ENCODE results near the gene C17orf113. TPM values are rescaled to one million over a fixed set of nuclear protein-coding genes. Genes with fewer than 3 reads are reported as not detected.

C17orf113 gene
- total and polyA plus RNA-seq, 4 donors = 0.12 to 0.17 (median 0.14) TPM; not detected in 1

GRCh38 chr17:42001729-42002128, 48.7 kb downstream of the C17orf113 start (continued):
- no peak for TF ChIP-seq TAF1 (conservative IDR thresholded peaks at IDR 0.05)
- TF ChIP-seq SP1 (IDR thresholded peaks at IDR 0.05) = no peak
- TF ChIP-seq EGR1 (IDR thresholded peaks at IDR 0.05; ENCODE audit: low read depth in 2 of 2) = no peak

- H3K27ac ChIP-seq (ENCODE audit: low read depth in 1 of 2, low read length in 2 of 2) = no peak overlapping the region
- DNase-seq (ENCODE audit: low spot score) = no peak
- no peaks in the 10 kb centered on the region for H3K27me3 ChIP-seq (ENCODE audit: control insufficient read depth in 4 of 4, insufficient read depth in 4 of 4, low read length in 3 of 4)
- H3K9ac ChIP-seq (ENCODE audit: low read depth in 1 of 2, low read length in 2 of 2) = peak overlapping the region in 1 of 2 donors; percentile 8
- WGBS = 75% methylated on average over 3 of the region's 3 CpGs
- TF ChIP-seq GABPA (IDR thresholded peaks at IDR 0.05 in 1 of 2, conservative IDR thresholded peaks at IDR 0.05 in 1 of 2) = no peak
- TF ChIP-seq FOXA2 (IDR thresholded peaks at IDR 0.05) = no peak
- no peak for TF ChIP-seq ZBTB33 (IDR thresholded peaks at IDR 0.05)
- no peak for TF ChIP-seq HNF4G (IDR thresholded peaks at IDR 0.05)
- TF ChIP-seq EGR1 (IDR thresholded peaks at IDR 0.05; ENCODE audit: low read depth in 2 of 2) = no peak
- no peak for TF ChIP-seq RAD21 (IDR thresholded peaks at IDR 0.05)
- no peak for TF ChIP-seq HNF4A (conservative IDR thresholded peaks at IDR 0.05)
- no peak for TF ChIP-seq REST (IDR thresholded peaks at IDR 0.05)
- no peak for TF ChIP-seq JUND (IDR thresholded peaks at IDR 0.05)
- TF ChIP-seq SP1 (IDR thresholded peaks at IDR 0.05) = no peak
- no peak for TF ChIP-seq TAF1 (conservative IDR thresholded peaks at IDR 0.05)
- TF ChIP-seq CTCF (IDR thresholded peaks at IDR 0.05; ENCODE audit: low read depth, low read length, missing input control) = no peak
- no peak for TF ChIP-seq MAX (IDR thresholded peaks at IDR 0.05)
- peaks cover 10 to 35% (median 27%) of the 10 kb centered on the region in 4 donors for H3K36me3 ChIP-seq (ENCODE audit: control insufficient read depth in 4 of 4, insufficient read depth in 3 of 4, low read depth in 1 of 4, low read length in 3 of 4)
- peaks cover 5 to 12% (median 6%) of the 10 kb centered on the region in 4 donors for H3K4me1 ChIP-seq (ENCODE audit: control insufficient read depth in 4 of 4, insufficient read depth in 4 of 4, low read length in 3 of 4)
- no peak overlapping the region for H3K4me3 ChIP-seq (ENCODE audit: low read depth in 1 of 3, low read length in 3 of 3)
- H3K9me3 ChIP-seq (ENCODE audit: control insufficient read depth in 4 of 4, low read length in 3 of 4) = no peaks in the 10 kb centered on the region
Measured at GRCh38 chr17:42000413-42001133, 49.8 kb downstream of the C17orf113 start.

Data from liver (tissue), 9 donors.